ENCODE data around the gene NEAT1. TPM values are rescaled to one million over a fixed set of nuclear protein-coding genes. Genes with fewer than 3 reads are reported as not detected.

NEAT1 gene
- total and polyA plus RNA-seq, 2 of the 8 experiments (the other 6 are each of a cell fraction or from before 2014, with no cell fraction given): 2.4 to 10.7 TPM

DNA sequence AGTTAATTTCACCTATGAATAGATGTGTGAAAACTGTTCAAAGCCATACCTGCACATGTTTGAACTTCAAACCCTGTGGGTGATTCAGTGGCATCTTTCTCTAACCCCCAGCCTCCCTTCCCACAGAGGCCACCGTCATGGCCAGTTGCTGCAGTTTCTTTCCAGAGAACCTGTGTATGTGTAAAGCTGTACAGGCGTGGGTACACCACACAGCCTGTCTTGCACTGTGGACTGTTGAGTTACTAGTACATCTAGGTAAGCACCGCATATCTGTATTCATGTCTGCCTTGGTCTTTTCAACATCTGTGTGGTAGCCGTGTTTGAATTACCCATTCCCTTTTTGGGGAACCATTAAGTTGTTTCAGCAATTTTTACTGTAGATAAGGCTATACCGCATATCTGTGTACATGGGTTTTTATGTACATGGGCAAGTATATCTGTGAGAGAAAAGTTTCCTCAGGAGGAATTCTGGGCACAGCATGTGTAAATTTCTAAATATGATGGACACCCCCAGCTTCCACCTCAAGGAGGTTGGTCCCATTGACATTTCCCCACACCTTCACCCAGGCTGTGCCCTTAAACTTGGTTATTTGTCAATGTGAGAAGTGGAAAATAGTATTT is 13.9 kb downstream of the NEAT1 start (continued):
- TF ChIP-seq EGR1 (IDR thresholded peaks at IDR 0.05; ENCODE audit: borderline replicate concordance, low read depth, low read length) (no peak), CBX5 (IDR thresholded peaks at IDR 0.05; ENCODE audit: low read depth, low read length) (no peak), RNF2 (IDR thresholded peaks at IDR 0.05; ENCODE audit: borderline replicate concordance, low read depth, low read length, missing control alignments, poor library complexity, severe bottlenecking) (no peak), YY1 (IDR thresholded peaks at IDR 0.05; ENCODE audit: low read depth, low read length) (no peak), EZH2 (IDR thresholded peaks at IDR 0.05; ENCODE audit: low read depth, low read length, severe bottlenecking) (no peak)

Measured in H1 (cell line).